IPS DF 19.7 (cell line): ENCODE results near the gene CXXC5.

ENCODE experiments used
- DNase-seq: peaks from one replicate; pipeline ENCODE4 v3.0.0-alpha.2; 2013; ENCODE audit warnings: low read depth, low spot score

CXXC5 gene

GRCh38 chr5:139664727-139665351, 16.7 kb downstream of the CXXC5 start:
- DNase-seq = no peak

DNA sequence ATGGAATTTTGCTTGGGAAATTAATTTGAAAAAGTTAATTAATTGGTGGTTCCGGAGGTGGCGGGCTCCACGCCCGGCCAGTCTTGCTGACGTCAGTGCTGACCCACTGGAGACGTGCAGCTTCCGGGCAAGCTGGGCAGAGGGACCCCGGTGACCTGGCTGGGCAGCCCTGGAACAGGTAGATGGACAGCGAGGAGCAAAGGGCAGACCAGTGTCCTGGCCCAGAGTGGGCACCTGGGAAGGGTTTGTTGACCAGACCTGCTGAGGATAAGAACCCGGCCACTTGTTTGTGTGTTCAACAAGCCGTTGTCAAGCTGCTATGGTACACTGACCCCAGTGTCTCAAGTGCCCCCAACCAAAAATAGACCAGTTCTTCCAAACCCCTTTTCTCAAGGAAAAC, 17.5 kb downstream of the CXXC5 start:
- no peak for DNase-seq

DNA sequence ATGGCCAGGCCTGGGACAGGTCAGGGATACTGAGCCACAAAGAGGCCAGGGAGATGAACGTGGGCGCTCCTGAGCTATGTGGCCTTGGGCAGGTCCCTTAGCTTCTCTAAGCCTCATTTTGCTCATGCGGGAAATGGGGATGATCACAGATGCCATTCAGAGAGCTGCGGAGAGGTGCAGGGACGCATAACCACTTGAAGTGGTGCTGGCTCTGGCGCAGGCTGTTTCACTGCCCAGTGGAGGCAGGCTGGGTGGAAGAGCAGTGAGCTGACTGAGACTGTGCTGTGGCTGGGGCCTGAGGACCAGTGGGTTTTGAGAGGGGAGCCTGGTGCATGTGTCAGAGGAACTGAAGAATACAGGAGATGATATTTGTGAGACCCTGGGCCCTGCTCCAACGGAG, 18.4 kb downstream of the CXXC5 start:
- DNase-seq = no peak

- no peak for DNase-seq
Measured at GRCh38 chr5:139667001-139667729, 19.0 kb downstream of the CXXC5 start.

GRCh38 chr5:139667730-139668063, 19.5 kb downstream of the CXXC5 start:
- no peak for DNase-seq

- no peak for DNase-seq
Measured at GRCh38 chr5:139668064-139668880, 20.1 kb downstream of the CXXC5 start.

DNA sequence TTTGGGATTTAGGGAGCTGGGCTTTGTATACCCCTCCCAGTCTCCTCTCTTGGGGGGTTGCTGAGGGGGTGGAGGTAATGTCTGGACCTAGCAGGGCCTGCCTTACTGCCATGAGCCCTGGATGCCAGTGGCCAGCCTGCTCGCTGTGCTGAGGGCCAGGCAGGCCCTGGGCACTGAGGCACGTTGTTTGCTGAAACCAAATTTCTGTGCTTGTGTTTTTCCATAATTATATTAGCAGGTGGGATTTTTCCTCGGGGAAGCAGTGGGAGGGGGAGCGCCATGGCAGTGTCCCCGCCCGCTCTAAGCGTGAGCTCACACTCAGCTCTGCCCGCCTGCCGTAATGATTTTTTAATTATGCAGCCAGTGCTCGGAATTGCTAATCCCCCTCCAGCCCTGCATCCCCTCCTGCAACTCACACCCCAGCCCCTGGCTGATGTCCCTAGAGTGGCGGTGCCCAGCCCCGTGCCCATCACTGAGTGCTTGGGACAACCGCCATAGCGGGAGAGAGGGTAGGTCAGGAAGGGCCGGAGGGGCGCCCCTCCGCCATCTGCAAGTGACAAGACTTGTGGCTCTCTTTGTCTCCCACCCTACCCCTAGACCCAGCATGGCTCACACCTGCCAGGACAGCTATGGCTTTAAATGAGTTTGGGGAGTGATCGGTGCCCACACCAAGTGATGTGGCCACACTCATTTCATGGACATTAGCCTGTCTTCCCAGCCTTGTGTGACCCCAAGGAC, 20.9 kb downstream of the CXXC5 start:
- no peak for DNase-seq

DNA sequence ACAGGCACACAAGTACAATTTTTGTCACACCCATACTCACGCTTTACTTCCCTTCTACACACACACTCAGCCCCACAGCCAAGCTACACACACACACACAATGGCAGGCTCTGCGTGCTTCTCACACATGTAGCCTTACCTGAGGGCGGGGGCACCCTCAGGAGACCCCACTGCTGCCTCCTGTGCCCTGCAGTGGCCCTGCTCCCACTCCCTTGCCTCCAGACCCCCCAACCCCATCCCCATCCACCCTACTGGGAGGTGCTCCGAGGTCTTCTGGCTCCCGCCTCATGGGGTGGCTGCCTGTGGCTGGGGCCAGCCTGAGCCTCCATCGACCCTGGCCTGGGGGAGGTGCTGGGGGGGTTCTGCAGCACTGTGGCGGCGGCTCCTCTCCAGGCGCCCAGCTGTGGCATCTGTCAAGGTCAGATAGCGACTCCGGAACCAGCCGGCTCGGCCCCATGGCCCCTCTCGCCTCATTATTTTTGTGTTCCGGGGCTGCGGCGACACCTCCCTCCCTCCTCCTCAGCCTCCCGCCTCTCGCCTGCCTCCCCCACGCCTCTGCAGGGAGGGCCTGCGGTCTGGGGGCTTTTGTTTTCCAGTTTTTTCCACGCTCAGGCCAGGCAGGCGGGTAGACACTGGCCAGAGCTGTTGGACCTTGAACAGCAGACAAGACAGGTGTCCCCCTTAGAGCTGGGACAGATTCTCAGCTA, 21.7 kb downstream of the CXXC5 start:
- DNase-seq = no peak

- no peak for DNase-seq
Measured at GRCh38 chr5:139670369-139671095, 22.4 kb downstream of the CXXC5 start.

DNA sequence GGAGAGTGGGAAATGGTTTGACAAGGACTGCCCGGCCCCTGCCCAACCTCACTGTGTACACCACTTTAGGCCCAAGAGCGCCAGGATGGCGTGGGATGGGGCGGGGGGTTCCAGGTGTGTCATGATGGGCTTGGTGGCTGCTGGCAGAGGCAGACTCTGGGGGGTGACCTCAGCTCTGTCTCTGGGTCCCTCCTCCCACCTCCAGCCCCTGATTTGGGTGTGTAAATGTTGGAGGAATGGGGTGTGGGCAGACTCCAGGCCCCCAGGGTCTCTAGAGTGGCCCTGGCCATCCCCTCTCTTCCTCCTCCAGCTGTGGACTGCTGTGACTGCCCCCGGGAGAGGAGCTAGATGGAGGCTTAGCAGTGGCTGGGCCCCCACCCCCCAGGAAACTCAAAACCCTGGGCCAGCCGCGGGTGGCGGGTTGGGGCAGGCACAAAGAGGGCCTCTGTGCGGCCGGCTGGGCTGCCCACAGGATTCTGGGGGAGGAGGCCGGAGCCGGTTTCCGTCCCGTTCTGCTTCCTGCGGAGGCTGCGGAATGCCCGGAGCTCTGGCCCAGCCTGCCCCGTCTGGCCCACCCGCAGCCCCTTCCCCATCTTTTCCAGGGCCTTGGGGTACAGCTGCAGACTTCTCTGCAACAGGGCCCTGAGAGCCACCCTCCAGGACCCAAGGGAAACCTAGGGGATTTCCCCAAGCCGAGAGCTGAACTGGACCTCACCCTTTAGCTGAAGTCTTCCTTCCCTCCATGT, 23.1 kb downstream of the CXXC5 start:
- no peak for DNase-seq

DNA sequence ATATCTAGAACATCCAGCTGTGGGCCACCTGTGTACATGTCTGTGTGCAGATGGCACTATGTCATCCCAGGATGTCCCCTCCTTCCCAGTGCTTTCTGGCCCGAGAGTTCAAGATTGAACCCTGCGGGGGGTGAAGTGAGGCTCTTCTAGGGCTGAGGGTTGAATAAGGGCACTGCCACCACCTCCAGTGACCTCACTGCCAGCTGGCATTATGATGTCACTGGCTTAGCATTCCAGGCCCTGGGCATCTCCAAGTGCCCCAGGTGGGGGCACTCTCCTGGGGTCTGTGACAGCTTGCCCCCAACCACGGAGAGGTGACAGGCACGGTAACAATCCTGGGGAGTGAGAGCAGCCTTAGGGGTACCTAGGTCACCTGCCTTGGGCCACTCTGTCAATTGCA, 27.1 kb downstream of the CXXC5 start:
- no peak for DNase-seq

DNA sequence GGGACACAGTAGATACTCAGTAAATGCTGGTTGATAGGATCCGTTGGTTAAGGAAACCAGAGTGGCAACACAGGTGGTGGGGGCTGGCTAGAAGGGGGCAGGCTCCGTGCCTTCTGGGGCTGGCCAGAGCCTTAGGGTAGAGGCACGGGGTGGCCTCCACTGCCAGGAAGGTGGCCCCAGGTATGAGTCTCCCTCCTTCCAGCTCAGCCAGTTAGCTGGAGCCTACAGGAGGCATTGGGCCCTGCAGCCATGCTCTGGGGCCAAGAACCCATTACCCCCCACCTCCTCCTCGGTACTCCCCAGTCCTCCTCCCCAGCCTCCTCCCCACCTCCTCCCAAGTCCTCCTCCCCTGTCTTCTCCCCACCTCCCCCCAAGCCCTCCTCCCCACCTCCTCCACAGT, 27.7 kb downstream of the CXXC5 start:
- no peak for DNase-seq

DNA sequence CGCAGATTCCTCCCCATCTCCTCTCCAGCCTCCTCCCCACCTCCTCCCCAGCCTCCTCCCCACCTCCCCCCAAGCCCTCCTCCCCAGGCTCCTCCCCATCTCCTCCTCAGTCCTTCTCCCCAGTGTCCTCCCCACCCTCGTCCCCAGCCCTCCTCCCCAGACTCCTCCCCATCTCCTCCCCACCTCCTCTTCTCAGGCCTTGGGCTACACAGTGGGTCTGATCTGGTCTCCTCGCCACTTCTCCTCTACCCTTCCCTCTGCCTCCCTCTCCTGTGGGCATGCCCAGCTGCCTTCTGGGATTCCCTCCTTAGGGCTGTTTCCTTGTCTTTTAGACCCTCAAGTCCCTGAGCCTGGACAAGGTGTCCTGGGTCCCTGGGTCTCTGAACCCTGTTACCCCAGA, 28.3 kb downstream of the CXXC5 start:
- DNase-seq = no peak

DNA sequence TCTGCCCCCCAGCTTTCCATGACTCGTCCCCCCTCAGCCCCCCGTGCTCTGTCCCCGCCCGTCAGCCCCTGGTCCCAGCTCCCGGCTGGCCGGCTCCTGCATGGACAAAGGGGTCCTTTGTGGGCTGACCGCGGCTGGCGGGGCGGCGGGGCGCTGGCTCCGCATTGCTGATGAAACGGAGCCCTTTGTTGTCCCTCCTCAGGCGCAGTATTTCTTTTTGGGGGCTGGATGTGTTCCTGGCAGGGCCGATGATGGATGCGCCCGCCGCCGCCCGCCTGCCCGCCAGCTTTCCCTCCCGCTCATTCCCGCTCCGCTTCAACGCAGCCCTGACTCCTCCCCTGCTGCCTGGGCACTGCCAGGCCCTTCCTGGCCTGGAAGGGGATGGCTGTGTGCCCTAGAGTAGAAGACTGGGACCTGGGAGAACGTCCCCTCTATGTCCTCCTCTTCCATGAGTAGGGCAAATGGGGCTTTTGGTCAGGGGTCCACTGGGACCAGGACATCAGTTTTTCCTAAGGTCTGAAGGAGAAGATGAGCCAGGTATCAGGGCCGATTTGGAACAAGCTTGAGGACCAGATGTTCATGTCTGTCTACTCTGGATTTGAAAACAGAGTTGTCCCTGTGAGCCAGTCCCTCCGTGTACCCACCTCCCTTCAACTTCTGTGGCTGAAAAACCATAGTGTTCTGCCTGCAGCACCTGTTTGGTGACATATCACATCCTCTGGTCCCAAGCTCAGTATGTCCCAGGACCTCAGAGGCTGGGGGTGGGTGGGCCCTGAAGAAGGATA, 29.0 kb downstream of the CXXC5 start:
- DNase-seq = no peak

- DNase-seq = no peak
Measured at GRCh38 chr5:139677736-139678613, 29.8 kb downstream of the CXXC5 start.

- DNase-seq = no peak
Measured at GRCh38 chr5:139678751-139679750, 30.9 kb downstream of the CXXC5 start.
